ENCODE data around the gene MED13.
"Not testable (repeated sequence)": the region's sequence is repeated elsewhere in the genome, so short reads cannot be mapped to it uniquely, and the experiment has no call there.

Gene MED13

DNA sequence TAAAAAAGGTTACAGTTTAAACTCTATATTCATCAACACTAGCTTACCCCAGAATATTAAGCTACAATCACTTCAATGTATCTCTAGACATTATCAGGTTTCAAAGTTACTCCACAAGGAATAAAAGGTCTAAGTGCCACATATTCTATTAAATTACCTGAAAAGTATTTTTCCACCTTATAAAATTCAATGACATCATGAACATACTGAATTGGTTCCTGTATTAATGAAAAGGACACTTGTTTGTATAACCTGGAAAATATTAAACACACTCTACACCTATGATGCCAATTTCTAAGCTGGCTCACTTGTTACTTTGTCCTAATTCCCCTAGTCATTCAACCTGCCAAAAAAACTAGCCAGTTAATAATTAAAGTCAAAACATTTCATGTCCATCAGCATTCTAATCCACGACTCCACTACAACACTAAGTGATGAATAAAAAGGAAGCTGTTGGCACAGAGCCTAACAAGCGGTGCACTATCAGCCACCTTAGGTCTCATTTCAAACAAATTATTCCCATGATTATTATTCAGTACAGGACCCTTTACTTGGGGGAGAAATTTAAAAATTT is 12.2 kb downstream of the MED13 start:
- DNase-seq (ENCODE audit: low spot score): no peak

DNA sequence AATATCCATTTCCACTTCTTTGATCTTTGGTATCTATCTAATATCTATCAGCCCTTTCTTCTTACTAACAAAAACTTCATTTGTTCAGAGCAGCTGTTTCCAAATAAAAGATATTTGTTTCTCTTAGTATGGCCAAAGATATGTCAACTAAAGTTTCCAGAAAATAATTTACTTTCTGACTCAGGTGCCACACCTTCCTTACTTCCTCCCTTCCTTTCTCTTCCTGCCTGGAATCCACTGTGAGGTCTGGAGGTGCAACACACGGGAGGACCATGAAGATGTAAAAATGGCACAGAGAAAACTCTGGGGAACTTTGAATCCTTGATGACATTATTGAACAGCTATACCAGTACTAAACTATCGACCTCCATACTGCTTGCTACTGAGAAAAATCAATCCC is 14.0 kb downstream of the MED13 start:
- no peak for DNase-seq (ENCODE audit: low spot score)

DNA sequence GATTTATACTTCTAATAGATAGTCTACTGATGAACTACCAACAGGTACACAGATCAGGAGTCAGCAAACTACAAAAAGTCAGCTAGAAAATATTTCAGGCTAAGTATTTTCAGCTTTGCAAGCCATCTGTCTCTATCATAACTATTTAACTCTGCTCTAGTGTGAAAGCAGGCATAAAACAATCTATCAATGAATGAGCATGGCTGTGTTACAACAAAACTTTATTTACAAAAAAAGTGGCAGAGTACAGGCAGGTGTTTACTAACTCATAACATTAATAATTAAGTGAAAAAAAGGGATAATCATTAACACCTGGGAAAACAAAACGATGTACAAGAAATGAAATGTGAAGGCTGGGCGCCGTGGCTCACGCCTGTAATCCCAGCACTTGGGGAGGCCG is 15.8 kb downstream of the MED13 start:
- DNase-seq (ENCODE audit: low spot score): no peak

DNA sequence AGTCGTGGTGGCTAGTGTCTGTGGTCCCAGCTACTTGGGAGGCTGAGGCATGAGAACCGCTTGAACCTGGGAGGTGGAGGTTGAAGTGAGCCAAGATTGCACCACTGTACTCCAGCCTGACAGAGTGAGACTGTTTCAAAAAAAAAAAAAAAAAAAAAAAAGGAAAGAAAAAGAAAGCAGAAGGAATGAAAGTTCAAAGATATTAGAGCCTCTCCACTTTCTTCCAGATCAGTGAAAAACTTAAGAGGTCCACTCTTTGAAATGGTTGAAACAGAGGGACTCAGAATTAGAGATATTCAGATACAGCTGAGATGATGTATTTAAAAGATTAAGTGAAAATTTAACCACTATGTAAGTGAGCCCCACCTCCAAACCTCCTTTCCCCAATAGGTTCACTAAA is 16.8 kb downstream of the MED13 start:
- no peak for DNase-seq (ENCODE audit: low spot score)

DNA sequence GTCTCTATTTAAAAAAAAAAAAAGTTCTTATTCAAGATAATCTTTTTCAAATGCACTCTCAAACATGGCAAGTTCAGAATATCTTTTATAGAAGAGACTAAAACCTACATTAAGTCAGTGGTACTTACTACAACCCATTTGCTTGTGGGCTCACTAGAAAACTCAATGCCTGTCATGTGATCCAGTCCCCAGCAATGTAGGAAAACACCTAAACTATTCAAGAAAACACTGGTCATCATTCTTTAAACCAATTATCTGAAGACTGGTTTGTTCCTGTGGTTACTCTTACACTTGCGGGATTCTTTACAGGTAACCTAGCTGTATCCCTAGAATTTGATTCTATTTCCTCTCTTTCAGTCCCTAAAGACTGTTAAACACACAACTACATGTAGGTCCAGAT is 19.6 kb downstream of the MED13 start:
- DNase-seq (ENCODE audit: low spot score): no peak

DNA sequence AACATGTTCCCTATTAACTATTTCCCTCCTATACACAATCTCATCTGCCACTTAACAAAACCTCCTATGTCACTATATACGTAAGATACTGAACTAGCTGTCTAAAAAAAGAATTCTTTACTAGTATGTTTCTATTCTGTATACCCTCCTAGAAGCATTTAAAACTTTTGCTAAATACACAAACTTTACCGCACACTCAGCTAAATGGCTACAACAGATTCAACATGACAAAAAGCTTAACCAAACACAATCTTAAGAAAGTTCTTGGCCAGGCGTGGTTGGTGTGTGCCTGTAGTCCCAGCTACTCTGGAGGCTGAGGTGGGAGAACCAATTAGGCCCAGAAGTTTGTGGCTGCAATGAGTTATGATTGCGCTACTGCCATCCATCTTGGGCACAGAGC is 20.0 kb downstream of the MED13 start:
- DNase-seq (ENCODE audit: low spot score): no peak

DNA sequence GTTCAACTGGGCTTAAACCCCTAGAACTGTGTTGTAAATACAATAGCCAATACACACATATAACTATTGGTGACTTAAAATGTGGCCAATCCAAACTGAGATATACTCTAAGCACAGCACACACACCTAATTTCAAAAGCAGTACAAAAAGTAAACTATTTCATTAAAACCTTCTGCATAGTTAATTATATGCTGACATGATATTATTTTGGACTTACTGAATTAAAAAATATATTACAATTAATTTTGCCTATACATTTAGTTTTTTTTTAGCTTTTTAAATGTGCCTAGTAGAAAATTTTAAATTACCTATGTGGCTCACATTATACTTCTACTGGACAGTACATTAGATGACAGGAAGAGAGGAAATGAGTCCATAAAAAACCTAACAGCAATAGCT is 21.5 kb downstream of the MED13 start:
- DNase-seq (ENCODE audit: low spot score): no peak

DNA sequence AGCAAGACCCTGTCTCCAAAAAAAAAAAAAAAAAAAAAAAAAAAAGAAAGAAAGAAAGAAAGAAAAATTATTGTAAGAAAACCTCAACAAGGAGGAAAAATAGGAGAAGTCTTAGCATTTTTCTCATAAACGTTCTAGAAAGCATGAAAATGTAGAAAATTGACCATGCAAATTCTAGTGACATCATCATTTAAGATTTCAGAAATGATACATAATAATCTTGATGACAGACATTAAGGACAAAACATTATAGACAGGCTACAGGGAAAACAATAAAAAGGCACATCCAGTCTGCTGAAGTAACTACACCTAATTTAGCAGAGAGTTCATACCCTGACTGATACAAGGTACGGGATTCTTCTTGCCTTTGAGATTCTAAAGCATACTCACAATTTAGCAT is 21.9 kb downstream of the MED13 start:
- DNase-seq (ENCODE audit: low spot score): no peak

DNA sequence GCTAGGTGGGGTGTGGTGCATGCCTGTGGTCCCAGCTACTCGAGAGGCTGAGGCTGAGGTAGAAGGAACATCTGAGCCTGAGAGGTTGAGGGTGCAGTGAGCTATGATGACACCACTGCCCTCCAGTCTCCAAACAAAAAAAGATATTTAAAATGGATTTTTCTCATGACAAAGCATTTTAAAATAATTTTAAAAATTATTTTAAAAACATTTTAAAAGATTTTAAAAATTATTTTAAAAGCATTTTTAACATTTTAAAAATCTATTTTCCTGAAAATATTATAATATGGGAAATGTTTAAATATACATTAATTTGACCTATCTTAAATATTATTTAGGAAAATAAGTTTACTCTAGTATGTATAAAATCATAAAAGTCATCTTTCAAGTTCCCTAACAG is 26.8 kb downstream of the MED13 start:
- DNase-seq (ENCODE audit: low spot score): no peak

DNA sequence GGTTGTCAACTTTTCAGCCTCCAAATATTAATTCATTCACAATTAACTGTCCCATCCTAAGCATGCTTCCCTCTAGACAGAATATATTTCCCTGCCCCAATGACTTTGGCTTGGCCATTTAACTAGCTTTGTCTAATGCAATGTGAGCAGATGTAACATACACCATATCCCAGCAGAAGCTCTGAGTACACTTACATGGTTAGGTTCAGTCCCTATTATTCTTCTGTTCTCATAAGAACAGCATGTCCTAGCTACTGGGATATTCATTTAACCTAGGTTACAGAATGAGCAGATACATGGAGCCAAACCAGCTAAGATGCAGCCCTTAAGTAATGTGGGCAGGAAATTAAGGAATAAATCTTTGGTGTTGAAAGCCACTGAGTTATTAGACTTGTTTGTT is 31.8 kb downstream of the MED13 start:
- DNase-seq (ENCODE audit: low spot score): no peak

DNA sequence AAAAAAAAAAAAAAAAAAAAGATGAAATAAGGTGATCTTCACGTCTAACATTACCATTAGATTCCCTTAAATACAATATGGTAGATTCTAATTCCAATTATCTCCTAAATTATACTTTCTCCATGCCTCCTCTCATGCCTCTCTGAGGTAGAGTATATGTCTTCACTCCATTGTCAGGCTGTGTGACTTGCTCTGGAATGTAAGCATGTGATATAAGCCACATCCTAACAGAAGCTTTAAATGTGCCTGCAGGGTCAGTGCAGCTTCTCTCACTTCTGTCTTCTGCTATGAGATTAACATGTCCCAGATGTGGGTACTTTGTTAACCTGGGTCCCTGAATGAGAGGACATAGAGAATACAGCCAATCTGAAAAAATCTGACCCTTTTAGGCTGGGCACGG is 32.6 kb downstream of the MED13 start:
- no peak for DNase-seq (ENCODE audit: low spot score)

DNA sequence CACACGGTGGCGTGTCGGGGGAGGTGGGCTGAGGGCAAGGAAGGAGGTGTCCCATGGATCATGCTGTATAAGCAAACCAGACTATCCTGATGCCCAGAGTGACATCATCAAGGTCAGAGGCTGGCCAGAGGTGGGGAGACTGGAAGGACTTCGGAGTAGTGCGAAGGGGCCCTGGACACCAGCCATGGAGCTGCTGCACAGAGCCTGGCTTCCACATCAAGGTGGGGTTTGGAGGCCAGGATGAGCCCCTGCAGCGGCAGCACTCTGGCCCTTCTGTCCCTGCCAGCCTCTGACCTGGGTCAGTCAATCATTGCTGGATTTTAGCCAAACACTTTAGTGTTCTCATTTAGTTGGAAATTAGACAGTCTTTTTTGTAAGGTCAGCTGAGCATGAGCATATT is 34.8 kb downstream of the MED13 start:
- DNase-seq (ENCODE audit: low spot score): no peak

DNA sequence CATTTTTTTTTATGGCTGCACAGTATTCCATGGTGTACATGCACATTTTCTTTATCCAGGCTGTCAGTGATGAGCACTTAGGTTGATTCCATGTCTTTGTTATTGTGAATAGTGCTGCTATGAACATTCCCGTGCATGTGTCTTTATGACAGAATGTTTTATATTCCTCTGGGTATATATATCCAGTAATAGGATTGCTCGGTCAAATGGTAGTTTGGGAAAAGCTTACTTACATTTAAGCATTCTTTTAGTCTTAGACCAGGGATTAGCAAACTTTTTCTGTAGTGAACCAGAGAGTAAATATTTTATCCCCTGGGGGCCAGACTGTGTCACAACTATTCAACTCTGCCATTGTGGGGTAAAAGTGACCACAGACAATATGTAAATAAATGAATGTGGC is 40.2 kb downstream of the MED13 start:
- DNase-seq (ENCODE audit: low spot score): no peak

DNA sequence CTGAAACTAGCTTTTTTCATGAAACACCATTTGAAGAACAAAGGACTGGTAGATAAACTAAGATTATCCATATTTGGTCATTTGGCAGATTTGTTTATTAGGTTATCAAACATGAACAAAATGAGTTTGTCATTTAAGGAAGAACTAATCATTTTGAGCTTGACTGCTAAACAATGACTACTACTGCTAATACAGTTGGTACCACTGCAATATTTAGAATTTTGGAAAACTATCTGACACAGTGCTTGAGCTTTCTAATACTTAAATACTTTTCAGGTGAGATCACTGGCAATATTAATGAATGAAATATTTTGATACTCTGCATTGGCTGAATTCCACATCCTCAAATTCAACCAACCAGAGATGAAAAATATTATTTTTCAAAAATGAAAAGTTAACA is 47.2 kb downstream of the MED13 start:
- no peak for DNase-seq (ENCODE audit: low spot score)

DNA sequence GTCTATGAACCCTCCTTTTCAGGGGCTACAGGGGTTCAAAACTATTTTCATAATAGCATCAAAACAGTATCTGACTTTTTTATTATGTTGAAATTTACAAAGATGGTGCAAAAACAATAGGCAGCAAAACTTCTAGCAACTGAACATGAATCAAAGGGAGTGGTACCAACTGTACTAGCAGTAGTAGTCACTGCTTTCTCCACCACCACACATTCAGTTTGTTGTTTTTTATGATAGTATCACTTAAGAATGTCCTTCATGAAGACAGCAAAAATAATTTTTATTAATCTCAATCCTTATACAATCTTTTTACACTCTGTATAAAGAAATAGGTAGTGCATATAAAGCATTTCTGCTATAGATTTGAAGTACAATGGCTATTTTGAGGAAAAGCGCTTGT is 47.6 kb downstream of the MED13 start:
- DNase-seq (ENCODE audit: low spot score): no peak

DNA sequence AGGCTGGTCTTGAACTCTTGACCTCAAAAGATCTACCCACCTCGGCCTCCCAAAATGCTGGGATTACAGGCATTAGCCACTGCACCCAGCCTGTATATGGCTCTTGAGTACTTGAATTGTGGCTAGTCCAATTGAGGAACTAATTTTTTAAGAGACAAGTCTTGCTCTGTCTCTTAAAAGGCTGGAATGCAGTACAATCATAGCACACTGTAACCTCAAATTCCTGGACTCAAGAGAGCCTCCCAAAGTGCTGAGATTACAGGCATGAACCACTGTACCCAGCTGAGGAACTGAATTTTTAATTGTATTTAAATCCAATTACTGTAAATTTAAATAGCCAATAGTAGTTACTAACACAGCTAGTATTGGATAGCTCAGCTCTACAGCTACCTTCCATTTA is 50.6 kb downstream of the MED13 start:
- DNase-seq (ENCODE audit: low spot score): no peak

DNA sequence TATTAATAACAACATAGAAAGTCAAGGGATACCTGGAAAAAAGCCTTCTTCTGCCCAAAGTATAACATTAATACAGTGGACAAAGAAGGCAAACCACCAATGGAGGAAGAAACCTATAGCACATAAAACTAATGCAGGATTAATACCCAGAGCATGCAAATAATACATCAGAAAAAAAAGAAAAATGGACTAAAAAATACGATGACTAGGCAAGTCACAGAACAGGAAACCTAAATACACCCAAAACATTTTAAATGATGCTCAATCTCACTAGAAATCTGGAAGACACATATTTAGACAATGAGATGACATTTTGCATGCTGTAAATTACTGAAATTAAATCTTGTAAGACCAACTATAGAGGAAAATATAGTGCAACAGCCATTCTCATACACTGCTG is 55.9 kb downstream of the MED13 start:
- DNase-seq (ENCODE audit: low spot score): no peak

DNA sequence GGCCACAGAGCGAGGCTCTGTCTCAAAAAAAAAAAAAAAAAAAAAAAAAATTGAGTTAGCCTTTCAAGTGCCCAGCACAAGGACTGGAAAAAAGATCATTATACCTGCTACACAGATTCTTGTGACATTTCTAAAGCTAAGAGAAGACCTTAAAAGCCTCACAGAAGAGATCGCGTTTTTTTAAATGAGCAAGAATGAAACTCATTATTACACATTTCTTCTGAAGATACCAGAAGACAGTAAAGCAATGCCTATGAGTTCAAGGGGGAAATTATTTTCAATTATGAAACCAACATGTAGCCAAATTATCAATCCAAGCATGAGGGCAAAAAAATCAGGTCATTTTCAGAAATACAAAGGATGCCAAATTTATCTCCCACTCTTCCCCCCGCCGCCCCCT is 56.8 kb downstream of the MED13 start:
- no peak for DNase-seq (ENCODE audit: low spot score)

DNA sequence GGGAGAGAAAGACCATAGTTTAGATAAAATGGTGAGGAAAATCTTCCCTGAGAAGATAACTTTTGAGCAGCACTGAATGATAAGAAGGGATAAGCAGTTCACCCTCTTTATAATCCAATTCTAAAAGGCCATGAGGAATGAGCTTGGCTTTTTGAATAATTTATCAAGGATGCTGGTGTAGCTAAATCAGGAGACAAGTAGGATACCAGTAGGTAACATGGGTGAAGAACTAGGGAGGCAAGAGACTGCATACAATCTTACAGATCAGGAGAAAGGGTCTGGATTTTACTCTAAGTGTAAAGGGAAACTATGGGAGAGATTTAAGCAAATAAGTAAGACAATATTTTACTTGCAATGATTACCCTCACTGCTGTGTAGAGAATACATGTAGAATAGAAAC is 60.7 kb downstream of the MED13 start:
- DNase-seq (ENCODE audit: low spot score): no peak

DNA sequence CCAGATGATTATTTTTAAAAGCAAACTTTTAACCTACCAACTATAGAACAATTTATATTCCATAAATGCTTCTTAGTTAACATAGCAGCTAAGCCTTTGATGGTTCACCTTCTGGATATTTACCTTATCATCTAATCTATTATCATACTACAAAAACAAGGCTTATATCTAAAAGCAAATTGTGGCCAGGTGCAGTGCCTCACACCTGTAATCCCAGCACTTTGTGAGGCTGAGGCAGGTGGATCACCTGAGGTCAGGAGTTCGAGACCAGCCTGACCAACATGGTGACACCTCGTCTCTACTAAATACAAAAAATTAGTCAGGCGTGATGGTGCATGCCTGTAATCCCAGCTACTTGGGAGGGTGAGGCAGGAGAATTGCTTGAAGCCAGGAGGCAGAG is 61.9 kb downstream of the MED13 start:
- DNase-seq (ENCODE audit: low spot score): not testable (repeated sequence)

DNA sequence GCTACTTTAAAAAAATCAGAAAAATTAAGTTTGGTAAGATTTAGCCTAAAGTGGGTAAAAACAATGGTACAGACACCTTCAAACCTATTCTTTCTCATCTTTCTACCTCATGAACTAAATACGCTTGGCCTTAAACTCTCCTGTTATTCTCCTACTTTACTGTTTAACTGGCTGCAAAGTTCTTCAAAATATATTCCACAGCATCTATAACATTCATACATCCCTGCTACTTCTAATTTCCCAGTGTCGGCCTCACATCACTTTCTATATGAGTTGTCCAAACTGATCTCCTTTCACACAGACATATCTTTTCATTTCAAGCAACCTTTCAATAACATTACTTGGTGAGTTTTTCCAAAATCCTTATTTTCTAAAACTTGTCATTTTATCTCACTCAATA is 64.0 kb downstream of the MED13 start:
- DNase-seq (ENCODE audit: low spot score): no peak

DNA sequence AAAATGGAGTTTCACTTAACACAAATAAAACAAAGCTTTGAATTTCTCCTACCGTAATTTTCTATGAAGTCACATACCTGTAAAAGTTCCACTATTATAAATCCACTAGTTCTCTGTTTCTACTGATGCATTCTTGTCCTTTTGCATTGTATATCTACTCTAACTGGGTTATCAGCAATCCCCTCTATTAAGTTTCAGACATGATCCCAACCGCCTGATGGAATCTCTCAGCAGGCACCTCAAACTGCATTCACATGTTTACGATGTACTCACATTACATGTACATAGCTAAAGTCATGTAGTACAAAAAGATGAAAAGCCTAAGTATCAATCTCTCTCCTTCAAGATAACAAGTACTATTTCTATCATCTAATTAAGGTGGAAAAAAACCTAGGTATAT is 64.9 kb downstream of the MED13 start:
- DNase-seq (ENCODE audit: low spot score): no peak

DNA sequence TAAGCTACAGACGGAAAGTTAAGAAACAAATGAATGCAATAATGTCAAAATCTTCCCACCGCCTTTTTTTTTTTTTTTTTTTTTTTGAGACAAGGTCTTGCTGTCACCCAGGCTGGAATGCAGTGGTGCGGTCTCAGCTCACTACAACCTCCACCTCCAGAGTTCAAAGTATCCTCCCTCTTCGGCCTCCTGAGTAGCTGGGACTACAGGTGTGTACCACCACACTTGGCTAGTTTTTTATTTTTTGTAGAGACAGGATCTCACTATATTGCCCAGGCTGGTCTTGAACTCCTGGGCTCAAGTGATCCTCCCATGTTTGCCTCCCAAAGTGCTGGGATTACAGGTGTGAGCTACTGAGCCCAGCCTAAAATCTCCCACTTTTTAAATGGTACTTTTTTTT is 66.5 kb downstream of the MED13 start:
- not testable (repeated sequence) for DNase-seq (ENCODE audit: low spot score)

DNA sequence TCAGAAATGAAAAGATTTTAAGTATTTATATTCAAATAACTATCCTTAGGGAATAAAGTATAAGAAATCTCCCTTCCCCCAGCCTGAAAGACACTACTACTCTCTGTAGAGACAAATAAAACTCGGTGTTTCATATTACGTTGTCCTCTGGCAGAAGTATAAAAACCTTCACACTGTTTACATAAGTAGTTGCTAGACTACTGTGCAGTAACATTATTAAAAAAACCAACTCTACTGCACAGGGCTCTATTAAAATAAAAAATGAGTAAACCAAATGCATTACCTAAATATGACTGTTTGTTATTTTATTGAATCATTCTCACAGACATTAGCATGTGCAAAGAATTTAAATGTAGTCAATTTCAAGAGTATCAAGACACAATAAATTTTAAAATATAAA is 67.4 kb downstream of the MED13 start:
- no peak for DNase-seq (ENCODE audit: low spot score)
